Measurements from ENCODE around the gene VPS37C. TPM values are rescaled to one million over a fixed set of nuclear protein-coding genes. Genes with fewer than 3 reads are reported as not detected.
"Not testable (repeated sequence)": the region's sequence is repeated elsewhere in the genome, so short reads cannot be mapped to it uniquely, and the experiment has no call there.

VPS37C gene
- total RNA-seq, 4 donors from 2014 or later, result 8.6 to 23.3 (median 20.5) TPM

GRCh38 chr11:61168800-61169199 is 7.6 kb upstream of the VPS37C start:
- H3K27me3 ChIP-seq, result no peaks in the 10 kb centered on the region
- H3K36me3 ChIP-seq, result no peaks in the 10 kb centered on the region
- peaks cover 0 to 7% (median 3%) of the 10 kb centered on the region in 4 donors for H3K4me1 ChIP-seq
- no peak overlapping the region for H3K27ac ChIP-seq
- intact Hi-C loops (cut with DNase I; ENCODE audit: low total_unique reads), result no loop called here
- no peak for DNase-seq
- TF ChIP-seq POLR2AphosphoS5 (IDR thresholded peaks at IDR 0.05) (no peak), CTCF (IDR thresholded peaks at IDR 0.05) (no peak), POLR2A (IDR thresholded peaks at IDR 0.05) (no peak), EP300 (IDR thresholded peaks at IDR 0.05; ENCODE audit: low read depth) (no peak)
- WGBS, 2 donors (ENCODE audit: low coverage in 1 of 2), result 71 to 94% methylated on average over 1 of the region's 1 CpG
- no peaks in the 10 kb centered on the region for H3K9me3 ChIP-seq
- H3K4me3 ChIP-seq, result no peak overlapping the region
- in situ Hi-C loops (cut with MboI; ENCODE audit: low pct_ligation_motif_present in 1 of 4, low pct_unique_long_range_greater_than_20kb in 1 of 4, low sequenced_read_pairs in 3 of 4), result no loop called here

GRCh38 chr11:61168042-61168688 is 6.9 kb upstream of the VPS37C start:
- no peak overlapping the region for H3K27ac ChIP-seq
- no peaks in the 10 kb centered on the region for H3K9me3 ChIP-seq
- WGBS, 2 donors (ENCODE audit: low coverage in 1 of 2), result 89 to 92% methylated on average over 7 to 9 of the region's 9 CpGs
- no peaks in the 10 kb centered on the region for H3K27me3 ChIP-seq
- intact Hi-C loops (cut with DNase I; ENCODE audit: low total_unique reads), result no loop called here
- TF ChIP-seq CTCF (IDR thresholded peaks at IDR 0.05), result no peak
- TF ChIP-seq POLR2AphosphoS5 (IDR thresholded peaks at IDR 0.05), result no peak
- no peak for TF ChIP-seq EP300 (IDR thresholded peaks at IDR 0.05; ENCODE audit: low read depth)
- TF ChIP-seq POLR2A (IDR thresholded peaks at IDR 0.05), result no peak
- peaks cover 0 to 7% (median 3%) of the 10 kb centered on the region in 4 donors for H3K4me1 ChIP-seq
- no peak overlapping the region for H3K4me3 ChIP-seq
- in situ Hi-C loops (cut with MboI; ENCODE audit: low pct_ligation_motif_present in 1 of 4, low pct_unique_long_range_greater_than_20kb in 1 of 4, low sequenced_read_pairs in 3 of 4), result no loop called here
- H3K36me3 ChIP-seq, result no peaks in the 10 kb centered on the region
- no peak for DNase-seq

- H3K4me3 ChIP-seq; H3K27ac ChIP-seq; intact Hi-C loops (cut with DNase I; ENCODE audit: low total_unique reads); DNase-seq; in situ Hi-C loops (cut with MboI; ENCODE audit: low pct_ligation_motif_present in 1 of 4, low pct_unique_long_range_greater_than_20kb in 1 of 4, low sequenced_read_pairs in 3 of 4); H3K36me3 ChIP-seq; H3K9me3 ChIP-seq; H3K27me3 ChIP-seq: not testable (repeated sequence)
- H3K4me1 ChIP-seq, result peaks cover 0 to 17% (median 10%) of the 10 kb centered on the region in 4 donors
- 84% methylated on average over 23 of the region's 31 CpGs; no CpG with 5 or more reads in 1 of the 2 donors for WGBS, 2 donors (ENCODE audit: low coverage in 1 of 2)
Observed at GRCh38 chr11:61166331-61166730, 5.1 kb upstream of the VPS37C start.

- H3K36me3 ChIP-seq; H3K9me3 ChIP-seq; DNase-seq; H3K27me3 ChIP-seq; intact Hi-C loops (cut with DNase I; ENCODE audit: low total_unique reads); in situ Hi-C loops (cut with MboI; ENCODE audit: low pct_ligation_motif_present in 1 of 4, low pct_unique_long_range_greater_than_20kb in 1 of 4, low sequenced_read_pairs in 3 of 4); H3K4me3 ChIP-seq; H3K27ac ChIP-seq: not testable (repeated sequence)
- 72% methylated on average over 4 of the region's 7 CpGs; no CpG with 5 or more reads in 1 of the 2 donors for WGBS, 2 donors (ENCODE audit: low coverage in 1 of 2)
- H3K4me1 ChIP-seq, result peaks cover 0 to 17% (median 10%) of the 10 kb centered on the region in 4 donors
Observed at GRCh38 chr11:61165785-61166184, 4.6 kb upstream of the VPS37C start.

- H3K4me3 ChIP-seq, result no peak overlapping the region
- intact Hi-C loops (cut with DNase I; ENCODE audit: low total_unique reads), result no loop called here
- H3K9me3 ChIP-seq, result no peaks in the 10 kb centered on the region
- peak overlapping the region in 2 of 4 donors; percentile 17 to 34 for H3K27ac ChIP-seq
- no peaks in the 10 kb centered on the region for H3K36me3 ChIP-seq
- in situ Hi-C loops (cut with MboI; ENCODE audit: low pct_ligation_motif_present in 1 of 4, low pct_unique_long_range_greater_than_20kb in 1 of 4, low sequenced_read_pairs in 3 of 4), result no loop called here
- peaks cover 0 to 27% (median 20%) of the 10 kb centered on the region in 4 donors for H3K4me1 ChIP-seq
- no peaks in the 10 kb centered on the region for H3K27me3 ChIP-seq
- WGBS, 2 donors (ENCODE audit: low coverage in 1 of 2), result 45 to 62% methylated on average over 9 to 13 of the region's 13 CpGs
- no peak for DNase-seq
- no peak for TF ChIP-seq POLR2A (IDR thresholded peaks at IDR 0.05)
- TF ChIP-seq POLR2AphosphoS5 (IDR thresholded peaks at IDR 0.05), result no peak
- no peak for TF ChIP-seq CTCF (IDR thresholded peaks at IDR 0.05)
- TF ChIP-seq EP300 (IDR thresholded peaks at IDR 0.05; ENCODE audit: low read depth), result no peak
Observed at GRCh38 chr11:61164606-61165424, 3.6 kb upstream of the VPS37C start.

Data from transverse colon (tissue), 4 donors.